HUES6 (cell line): ENCODE measurements around the gene WNT8B.

Source experiments
- H3K27ac ChIP-seq: 2 replicates; pipeline ENCODE4 v1.7.0; 2013; ENCODE audit warnings: low read depth, mild to moderate bottlenecking, low read length, inconsistent platforms
- H3K27me3 ChIP-seq: 2 replicates; pipeline ENCODE4 v1.6.1; 2013; ENCODE audit warnings: low read length; ENCODE audit not compliant: control insufficient read depth, insufficient read depth
- H3K36me3 ChIP-seq: 2 replicates; pipeline ENCODE4 v1.6.1; 2013; ENCODE audit warnings: low read length; ENCODE audit not compliant: control insufficient read depth, insufficient read depth
- H3K4me1 ChIP-seq: 2 replicates; pipeline ENCODE4 v1.6.1; 2013; ENCODE audit warnings: low read length; ENCODE audit not compliant: control insufficient read depth, insufficient read depth
- H3K4me3 ChIP-seq: 2 replicates; pipeline ENCODE4 v1.5.1; 2013; ENCODE audit warnings: low read depth, low read length
- H3K9ac ChIP-seq: one replicate; pipeline ENCODE4 v1.6.1; 2013; ENCODE audit warnings: mild to moderate bottlenecking, low read length
- H3K9me3 ChIP-seq: 2 replicates; pipeline ENCODE4 v1.6.1; 2013; ENCODE audit warnings: low read depth, low read length; ENCODE audit not compliant: control insufficient read depth, insufficient read depth

WNT8B gene

GRCh38 chr10:100462709-100463108 lies at the start of gene WNT8B:
TSS of gene WNT8B (plus strand) at chr10:100463009. CDS start at chr10:100463169, 160 bp downstream.
- Histone ChIP-seq H3K4me1 (no peaks in the 10 kb centered on the region), H3K4me3 (no peak within 1 kb of the TSS), H3K9ac (no peak within 1 kb of the TSS), H3K27me3 (peaks cover 20% of the 10 kb centered on the region), H3K36me3 (no peaks in the 10 kb centered on the region), H3K27ac (no peak within 1 kb of the TSS), H3K9me3 (no peaks in the 10 kb centered on the region)

GRCh38 chr10:100413173-100413572 lies 49.6 kb upstream of the WNT8B start:
- no peak overlapping the region for H3K4me3 ChIP-seq
- H3K27ac ChIP-seq, result no peak overlapping the region
- no peaks in the 10 kb centered on the region for H3K9me3 ChIP-seq
- H3K27me3 ChIP-seq, result no peaks in the 10 kb centered on the region
- no peaks in the 10 kb centered on the region for H3K4me1 ChIP-seq
- H3K36me3 ChIP-seq, result no peaks in the 10 kb centered on the region
- no peak overlapping the region for H3K9ac ChIP-seq

DNA sequence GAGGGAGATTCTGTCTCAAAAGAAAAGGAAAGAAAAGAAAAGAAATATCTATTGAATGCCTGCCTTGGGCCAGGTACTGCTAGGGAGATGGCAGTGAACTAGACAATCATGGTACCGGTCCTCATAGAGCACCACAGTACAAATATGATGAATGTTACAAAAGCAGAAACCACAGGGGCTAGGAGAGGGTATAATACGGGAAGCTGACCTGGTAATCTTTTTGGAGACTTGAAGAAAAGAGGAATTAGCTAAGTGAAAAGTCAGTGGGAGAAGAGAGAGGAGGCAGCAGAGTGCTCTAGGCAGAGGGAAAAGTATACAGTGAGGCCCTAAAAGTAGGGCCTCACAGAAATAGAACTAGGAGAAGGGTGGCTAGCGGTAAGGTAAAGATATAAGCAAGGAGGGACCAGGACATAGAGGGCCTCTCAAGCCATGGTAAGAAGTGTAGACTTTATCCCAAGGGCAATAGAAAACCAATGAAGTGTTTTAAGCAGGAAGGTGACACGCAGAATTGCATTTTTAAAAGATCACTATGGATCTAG lies 42.8 kb upstream of the WNT8B start:
- no peaks in the 10 kb centered on the region for H3K36me3 ChIP-seq
- no peaks in the 10 kb centered on the region for H3K9me3 ChIP-seq
- no peaks in the 10 kb centered on the region for H3K27me3 ChIP-seq
- no peak overlapping the region for H3K4me3 ChIP-seq
- no peaks in the 10 kb centered on the region for H3K4me1 ChIP-seq
- no peak overlapping the region for H3K9ac ChIP-seq
- no peak overlapping the region for H3K27ac ChIP-seq

DNA sequence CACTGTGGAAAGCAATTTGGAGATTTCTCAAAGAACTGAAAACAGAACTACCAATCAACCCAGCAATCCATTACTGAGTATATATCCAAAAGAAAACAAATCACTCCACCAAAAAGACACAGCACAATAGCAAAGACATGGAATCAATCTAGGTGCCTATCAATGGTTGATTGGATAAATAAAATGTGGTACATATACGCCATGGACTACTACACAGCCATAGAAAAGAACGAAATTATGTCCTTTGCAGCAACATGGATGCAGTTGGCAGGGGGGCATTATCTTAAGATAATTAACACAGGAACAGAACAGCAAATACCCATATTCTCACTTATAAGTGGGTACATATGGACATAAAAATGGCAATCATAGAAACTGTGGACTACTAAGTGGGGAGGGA lies 35.4 kb upstream of the WNT8B start:
- no peak overlapping the region for H3K27ac ChIP-seq

GRCh38 chr10:100433253-100434240 lies 29.3 kb upstream of the WNT8B start:
- no peaks in the 10 kb centered on the region for H3K9me3 ChIP-seq
- no peak overlapping the region for H3K27ac ChIP-seq
- H3K27me3 ChIP-seq, result no peaks in the 10 kb centered on the region
- H3K36me3 ChIP-seq, result no peaks in the 10 kb centered on the region
- no peak overlapping the region for H3K4me3 ChIP-seq
- no peak overlapping the region for H3K9ac ChIP-seq
- H3K4me1 ChIP-seq, result no peaks in the 10 kb centered on the region

More for the DNA sequence above, 35.4 kb upstream of the WNT8B start:
- Histone ChIP-seq H3K4me1 (no peaks in the 10 kb centered on the region), H3K9ac (no peak overlapping the region), H3K9me3 (no peaks in the 10 kb centered on the region), H3K4me3 (no peak overlapping the region), H3K27me3 (no peaks in the 10 kb centered on the region), H3K36me3 (no peaks in the 10 kb centered on the region)

DNA sequence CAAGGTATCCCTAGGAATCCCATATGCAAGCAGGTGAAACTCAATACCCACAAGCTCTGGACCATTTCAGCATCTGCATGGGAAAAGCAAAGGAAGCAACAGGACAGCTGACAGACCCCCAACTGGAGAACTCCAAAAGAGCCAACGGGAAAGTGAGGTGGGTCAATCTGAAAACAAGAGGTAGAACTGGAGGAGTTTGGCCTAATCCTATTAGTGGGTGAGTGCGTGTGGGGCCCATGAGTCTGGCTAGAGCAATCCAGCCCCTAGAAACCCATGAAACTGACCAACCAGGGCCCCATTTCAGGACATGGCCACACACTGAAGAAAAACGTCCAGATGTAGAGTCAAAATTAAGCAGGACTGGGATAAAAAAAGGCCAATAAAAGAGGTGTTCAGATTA lies 26.6 kb upstream of the WNT8B start:
- Histone ChIP-seq H3K36me3 (no peaks in the 10 kb centered on the region), H3K4me1 (no peaks in the 10 kb centered on the region), H3K9ac (no peak overlapping the region), H3K4me3 (no peak overlapping the region), H3K9me3 (no peaks in the 10 kb centered on the region), H3K27ac (no peak overlapping the region), H3K27me3 (no peaks in the 10 kb centered on the region)

GRCh38 chr10:100438674-100439315 lies 24.0 kb upstream of the WNT8B start:
- Histone ChIP-seq H3K9ac (no peak overlapping the region), H3K9me3 (no peaks in the 10 kb centered on the region), H3K4me3 (no peak overlapping the region), H3K36me3 (no peaks in the 10 kb centered on the region), H3K27ac (no peak overlapping the region), H3K27me3 (no peaks in the 10 kb centered on the region), H3K4me1 (no peaks in the 10 kb centered on the region)

DNA sequence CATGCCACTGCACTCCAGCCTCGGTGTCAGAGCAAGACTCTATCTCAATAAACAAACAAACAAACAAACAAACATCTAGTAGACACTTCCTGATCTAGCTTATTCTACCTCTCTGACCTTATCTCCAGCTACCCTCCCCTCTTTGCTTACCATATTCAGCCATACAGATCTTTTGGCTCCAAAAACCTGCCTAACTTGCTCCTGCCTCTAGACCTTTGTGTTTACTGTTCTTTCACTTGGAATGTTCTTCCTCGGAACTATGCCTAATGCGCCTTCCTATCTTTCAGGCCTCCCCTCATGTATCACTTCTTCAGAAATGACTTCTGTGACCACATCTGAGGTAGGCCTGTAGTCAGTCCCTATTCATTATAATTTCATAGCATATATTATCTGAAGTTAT lies 20.3 kb upstream of the WNT8B start:
- Histone ChIP-seq H3K4me1 (no peaks in the 10 kb centered on the region), H3K36me3 (no peaks in the 10 kb centered on the region), H3K27ac (no peak overlapping the region), H3K27me3 (no peaks in the 10 kb centered on the region), H3K9ac (no peak overlapping the region), H3K9me3 (peaks cover 3% of the 10 kb centered on the region; the same call in 1 of the 2 replicates), H3K4me3 (no peak overlapping the region)

DNA sequence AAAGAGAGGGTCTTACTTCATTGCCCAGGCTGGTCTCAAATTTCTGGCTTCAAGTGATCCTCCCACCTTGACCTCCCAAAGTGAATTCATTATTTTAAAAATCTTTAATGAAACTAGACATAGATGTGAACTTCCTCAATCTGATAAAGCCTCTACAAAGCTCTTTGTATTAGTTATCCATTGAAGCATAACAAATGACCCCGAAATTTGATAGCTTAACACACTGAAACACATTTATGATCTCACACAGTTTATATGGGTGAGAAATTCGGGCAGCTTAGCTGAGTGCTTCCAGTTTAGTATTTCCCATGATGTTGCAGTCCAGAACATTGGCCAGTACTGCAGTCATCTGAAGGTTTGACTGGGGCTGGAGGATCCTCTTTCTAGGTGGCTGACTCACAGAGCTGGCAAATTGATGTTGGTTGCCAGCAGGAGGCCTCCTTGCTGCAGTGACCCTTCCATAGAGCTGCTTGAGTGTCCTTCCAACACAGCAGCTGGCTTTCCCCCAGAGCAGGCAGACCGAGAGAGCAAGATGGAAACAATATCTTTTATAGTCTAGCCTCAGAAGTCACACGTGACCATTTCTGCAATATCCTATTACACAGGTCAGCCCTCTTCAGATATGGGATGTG lies 16.6 kb upstream of the WNT8B start:
- Histone ChIP-seq H3K9me3 (peaks cover 3% of the 10 kb centered on the region; the same call in 1 of the 2 replicates), H3K27me3 (no peaks in the 10 kb centered on the region), H3K4me1 (no peaks in the 10 kb centered on the region), H3K36me3 (no peaks in the 10 kb centered on the region), H3K27ac (no peak overlapping the region), H3K9ac (no peak overlapping the region), H3K4me3 (no peak overlapping the region)

GRCh38 chr10:100447663-100448062 lies 15.1 kb upstream of the WNT8B start:
- H3K27ac ChIP-seq, result no peak overlapping the region
- H3K9ac ChIP-seq, result no peak overlapping the region
- H3K36me3 ChIP-seq, result no peaks in the 10 kb centered on the region
- no peaks in the 10 kb centered on the region for H3K27me3 ChIP-seq
- H3K4me3 ChIP-seq, result no peak overlapping the region
- peaks cover 3% of the 10 kb centered on the region; the same call in 1 of the 2 replicates for H3K9me3 ChIP-seq
- no peaks in the 10 kb centered on the region for H3K4me1 ChIP-seq
